Kasumi-1 (cell line): Measurements from ENCODE around the gene CSF2RB.
A peak's percentile ranks its signal among the peaks of the same experiment; 100 is the strongest.

ENCODE experiments used
- DNase-seq, 2 experiments: peaks; one replicate each; lab custom pipeline; 2025; lab: John Stamatoyannopoulos, UW

The CSF2RB gene

GRCh38 chr22:36921309-36922104 is 8.1 kb downstream of the CSF2RB start:
- peak; percentile 68 to 76 for DNase-seq

DNA sequence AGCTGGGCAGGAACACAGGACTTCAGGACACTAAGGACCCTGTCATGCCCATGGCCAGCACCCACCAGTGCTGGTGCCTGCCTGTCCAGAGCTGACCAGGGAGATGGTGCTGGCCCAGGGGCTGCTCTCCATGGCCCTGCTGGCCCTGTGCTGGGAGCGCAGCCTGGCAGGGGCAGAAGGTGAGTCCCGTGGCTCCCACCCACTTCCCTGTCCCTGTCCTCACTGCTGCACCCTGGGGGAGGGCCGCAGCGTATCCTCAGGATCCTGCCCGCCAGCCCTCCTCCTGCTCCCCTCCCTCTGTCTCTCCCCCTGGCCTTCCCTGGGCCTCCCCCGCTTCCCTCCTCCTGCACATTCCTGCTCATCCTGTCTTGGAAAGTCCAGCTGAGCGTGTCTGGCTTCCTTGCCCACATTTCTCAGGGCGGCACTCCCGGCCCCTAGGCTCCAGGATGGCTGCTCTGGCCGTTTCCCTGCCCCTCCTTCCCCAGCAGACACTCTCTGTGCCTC is 8.7 kb downstream of the CSF2RB start:
- DNase-seq: no peak

- no peak for DNase-seq
Measured at GRCh38 chr22:36922711-36923110, 9.3 kb downstream of the CSF2RB start.

DNA sequence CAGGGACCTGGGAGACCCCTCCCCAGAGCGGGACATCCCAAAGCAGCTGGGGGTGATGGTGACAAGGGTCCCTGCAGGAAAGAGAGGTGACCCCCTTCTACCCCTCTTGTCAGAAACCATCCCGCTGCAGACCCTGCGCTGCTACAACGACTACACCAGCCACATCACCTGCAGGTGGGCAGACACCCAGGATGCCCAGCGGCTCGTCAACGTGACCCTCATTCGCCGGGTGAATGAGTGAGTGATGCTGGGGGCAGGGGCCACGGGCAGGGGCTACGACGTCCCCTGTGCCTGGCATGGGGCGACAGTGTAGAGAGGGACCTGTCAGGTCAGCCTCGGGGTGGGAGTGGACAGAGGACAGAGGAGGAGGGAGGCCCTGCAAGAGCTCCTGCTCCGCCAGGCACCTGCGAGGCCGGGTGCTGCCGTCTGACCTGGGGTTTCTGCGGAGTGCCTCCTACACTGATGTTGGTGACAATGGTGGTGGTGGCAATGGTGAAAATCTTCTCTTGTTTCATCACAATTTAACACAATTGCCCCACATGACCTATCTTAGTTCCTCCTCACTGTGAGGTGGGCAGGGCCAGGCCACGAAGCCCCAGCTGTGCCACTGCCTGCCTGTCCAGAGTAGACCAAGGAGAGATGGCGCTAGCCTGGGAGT is 9.8 kb downstream of the CSF2RB start:
- DNase-seq: no peak

DNA sequence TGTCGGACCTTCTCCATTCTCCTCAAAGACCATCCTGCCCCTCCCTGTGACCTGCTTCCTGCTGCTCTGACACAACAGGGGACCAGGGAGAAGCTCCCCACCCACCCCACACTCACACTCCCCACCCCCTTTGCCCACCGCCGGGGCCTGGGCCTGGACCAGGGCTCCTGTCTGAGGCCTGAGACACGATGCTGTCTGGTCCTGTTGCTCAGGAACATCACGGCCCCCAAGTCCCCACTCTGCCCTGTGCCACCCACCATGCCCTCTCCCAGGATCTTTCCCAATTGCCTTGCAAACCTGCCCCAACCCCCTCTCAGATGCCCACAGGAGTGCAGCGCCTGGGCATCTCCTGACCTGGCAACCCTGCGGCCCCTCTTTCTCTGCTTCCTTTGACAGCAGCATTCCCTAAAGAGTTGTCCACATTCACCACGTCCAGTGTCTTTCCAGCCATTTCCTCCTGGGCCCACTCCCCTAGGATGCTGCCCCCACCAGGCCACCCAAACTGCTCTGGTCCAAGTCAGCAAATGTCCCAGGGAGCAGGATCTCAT is 10.8 kb downstream of the CSF2RB start:
- no peak for DNase-seq

DNA sequence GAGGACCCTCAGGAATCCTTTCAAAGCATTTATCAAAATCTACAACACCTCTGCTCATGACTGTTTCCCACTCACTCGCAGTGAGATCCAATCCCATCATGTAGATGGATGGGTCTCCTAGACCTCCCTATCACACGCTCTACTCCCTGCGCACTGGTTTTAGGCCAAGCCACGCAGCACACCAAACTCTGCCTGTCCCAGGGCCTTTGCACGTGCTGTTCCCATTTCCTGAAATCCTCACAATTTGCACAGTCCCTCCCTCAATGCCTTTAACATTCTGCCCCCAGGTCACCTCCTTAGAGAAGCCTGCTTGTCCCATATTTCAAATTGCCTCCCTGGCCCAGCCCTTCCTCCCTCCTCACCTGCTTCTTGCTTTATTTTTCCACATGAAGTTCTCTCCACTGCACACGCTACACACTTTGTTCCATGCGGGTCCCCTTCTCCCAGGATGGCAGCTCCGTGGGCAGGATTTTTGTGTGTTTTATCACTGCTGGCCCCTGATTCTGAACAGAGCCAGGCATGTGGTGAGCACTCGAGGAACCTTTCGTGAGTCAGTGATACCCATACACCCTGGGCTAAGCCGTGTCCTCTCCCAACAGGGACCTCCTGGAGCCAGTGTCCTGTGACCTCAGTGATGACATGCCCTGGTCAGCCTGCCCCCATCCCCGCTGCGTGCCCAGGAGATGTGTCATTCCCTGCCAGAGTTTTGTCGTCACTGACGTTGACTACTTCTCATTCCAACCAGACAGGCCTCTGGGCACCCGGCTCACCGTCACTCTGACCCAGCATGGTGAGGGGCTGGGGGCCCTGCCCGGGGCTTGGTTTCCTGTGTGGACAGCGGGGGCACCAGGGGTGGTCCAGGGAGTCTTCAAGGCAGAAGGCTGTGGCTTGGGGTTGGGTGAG is 12.2 kb downstream of the CSF2RB start:
- no peak for DNase-seq

DNA sequence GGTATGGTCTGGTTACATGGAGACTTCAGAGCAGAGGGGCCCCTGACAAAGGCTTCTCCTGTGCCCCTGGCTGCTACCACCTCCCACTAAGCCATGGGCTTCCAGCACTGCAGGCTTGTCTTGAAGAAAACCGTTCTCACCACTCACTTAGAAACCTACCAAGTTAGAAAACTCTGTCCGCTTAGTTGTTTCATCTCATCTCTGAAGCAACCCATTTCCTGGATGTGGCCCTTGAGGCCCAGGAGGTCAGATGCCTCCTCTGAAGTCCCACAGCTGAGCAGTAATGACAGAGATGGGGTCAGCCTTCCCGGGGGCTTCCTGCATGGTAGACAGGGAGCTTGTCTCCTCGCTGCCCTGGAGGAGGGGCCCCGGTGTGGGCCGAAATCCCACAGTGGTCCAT is 12.9 kb downstream of the CSF2RB start:
- no peak for DNase-seq

GRCh38 chr22:36926721-36927435 is 13.4 kb downstream of the CSF2RB start:
- DNase-seq: no peak

DNA sequence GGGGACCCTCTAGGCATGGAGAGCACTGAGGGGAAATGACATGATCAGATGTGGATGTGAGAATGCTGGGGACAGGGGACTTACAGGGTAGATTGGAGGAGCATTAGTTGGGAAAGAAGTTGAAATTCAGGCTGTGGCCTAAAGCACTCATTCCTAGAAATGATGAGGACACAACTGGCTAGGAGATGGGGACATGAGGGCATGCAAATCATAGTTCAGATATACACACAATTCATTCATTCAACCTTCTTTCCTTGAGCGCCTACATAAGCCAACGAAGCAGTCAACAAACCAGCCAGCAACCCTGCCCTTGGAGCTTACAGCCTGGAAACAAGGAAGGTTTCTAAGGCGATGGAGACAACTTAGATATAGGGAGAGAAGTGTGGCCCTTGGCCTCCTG is 14.2 kb downstream of the CSF2RB start:
- DNase-seq: no peak

DNA sequence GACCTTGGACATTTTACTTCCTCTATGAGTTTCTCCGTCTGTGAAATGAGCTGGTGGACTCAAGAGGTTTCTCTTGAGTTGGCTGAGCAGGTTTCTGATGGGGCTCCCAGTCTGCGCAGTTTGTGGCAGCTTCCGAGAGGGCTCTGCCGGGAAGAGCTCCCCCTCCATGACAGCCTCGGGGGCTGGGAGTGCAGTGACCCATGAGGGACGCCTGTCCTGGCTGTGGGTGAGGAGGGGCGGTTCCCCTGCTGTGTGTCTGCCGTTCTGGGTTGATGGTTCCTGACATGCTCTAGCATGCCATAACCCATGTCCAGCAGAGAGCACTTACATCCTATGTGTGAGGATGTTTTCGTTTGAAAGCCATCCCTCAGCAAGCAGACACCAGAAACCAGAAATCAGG is 14.8 kb downstream of the CSF2RB start:
- no peak for DNase-seq

DNA sequence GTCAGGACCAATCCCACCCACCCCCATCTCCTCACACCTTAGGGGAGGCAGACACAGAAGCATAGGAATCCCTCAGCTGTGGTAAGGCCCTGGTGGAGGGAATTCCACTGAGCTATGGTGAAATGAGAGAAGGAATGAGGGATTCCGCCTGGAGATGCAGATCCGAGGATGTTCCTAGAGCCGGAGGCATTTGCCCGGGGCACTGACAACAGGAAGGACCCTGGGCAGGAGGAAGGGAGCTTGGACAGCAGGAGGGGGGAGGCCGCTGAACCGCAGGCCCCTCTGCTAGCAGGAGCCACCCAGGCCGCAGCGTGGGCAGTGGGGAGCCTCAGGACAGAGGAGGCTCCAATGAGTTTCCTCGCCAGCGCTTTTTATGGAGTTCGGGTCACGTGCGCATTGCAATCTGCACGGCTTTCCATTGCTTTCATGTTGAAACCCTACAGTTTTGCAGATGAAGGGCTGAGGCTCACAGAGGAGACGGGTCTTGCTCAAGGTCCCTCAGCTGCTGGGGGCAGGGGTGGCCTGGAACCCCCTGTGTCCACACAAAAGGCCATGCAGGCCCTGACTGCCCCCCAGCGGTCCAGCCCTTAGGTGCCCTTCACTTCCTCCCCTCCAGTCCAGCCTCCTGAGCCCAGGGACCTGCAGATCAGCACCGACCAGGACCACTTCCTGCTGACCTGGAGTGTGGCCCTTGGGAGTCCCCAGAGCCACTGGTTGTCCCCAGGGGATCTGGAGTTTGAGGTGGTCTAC is 15.5 kb downstream of the CSF2RB start:
- DNase-seq: no peak

- DNase-seq: no peak
Measured at GRCh38 chr22:36929621-36930020, 16.2 kb downstream of the CSF2RB start.

DNA sequence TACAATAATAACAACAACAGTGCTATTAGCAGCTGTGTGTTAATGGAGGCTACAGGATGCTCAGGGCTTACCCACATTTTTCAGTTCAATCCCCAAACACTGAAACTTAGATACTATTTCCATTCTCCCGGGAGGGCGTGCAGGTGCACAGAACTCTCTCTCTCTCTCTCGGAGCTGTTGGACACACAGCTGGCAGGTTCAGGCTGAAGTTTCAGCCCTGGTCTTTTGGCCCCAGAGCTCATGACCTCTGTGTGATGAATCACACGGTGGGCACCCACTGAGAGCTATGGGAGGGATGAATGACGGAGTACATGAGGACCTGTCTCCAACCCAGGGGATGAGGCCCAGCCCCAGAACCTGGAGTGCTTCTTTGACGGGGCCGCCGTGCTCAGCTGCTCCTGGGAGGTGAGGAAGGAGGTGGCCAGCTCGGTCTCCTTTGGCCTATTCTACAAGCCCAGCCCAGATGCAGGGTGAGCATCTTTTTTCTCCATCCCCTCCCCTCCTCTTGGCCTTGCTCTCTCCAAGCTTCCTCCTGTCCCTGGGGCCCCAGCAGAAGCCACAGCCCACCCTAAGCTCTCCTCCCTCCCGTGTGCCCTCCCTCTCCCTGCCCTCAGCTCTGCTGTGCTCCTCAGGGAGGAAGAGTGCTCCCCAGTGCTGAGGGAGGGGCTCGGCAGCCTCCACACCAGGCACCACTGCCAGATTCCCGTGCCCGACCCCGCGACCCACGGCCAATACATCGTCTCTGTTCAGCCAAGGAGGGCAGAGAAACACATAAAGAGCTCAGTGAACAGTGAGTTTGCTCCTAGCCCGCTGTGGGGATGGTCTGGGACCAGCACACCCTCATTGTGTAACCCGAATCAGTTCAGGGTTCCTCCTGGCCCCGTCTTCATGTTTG is 16.9 kb downstream of the CSF2RB start:
- no peak for DNase-seq

- DNase-seq: no peak
Measured at GRCh38 chr22:36931446-36931845, 18.0 kb downstream of the CSF2RB start.

DNA sequence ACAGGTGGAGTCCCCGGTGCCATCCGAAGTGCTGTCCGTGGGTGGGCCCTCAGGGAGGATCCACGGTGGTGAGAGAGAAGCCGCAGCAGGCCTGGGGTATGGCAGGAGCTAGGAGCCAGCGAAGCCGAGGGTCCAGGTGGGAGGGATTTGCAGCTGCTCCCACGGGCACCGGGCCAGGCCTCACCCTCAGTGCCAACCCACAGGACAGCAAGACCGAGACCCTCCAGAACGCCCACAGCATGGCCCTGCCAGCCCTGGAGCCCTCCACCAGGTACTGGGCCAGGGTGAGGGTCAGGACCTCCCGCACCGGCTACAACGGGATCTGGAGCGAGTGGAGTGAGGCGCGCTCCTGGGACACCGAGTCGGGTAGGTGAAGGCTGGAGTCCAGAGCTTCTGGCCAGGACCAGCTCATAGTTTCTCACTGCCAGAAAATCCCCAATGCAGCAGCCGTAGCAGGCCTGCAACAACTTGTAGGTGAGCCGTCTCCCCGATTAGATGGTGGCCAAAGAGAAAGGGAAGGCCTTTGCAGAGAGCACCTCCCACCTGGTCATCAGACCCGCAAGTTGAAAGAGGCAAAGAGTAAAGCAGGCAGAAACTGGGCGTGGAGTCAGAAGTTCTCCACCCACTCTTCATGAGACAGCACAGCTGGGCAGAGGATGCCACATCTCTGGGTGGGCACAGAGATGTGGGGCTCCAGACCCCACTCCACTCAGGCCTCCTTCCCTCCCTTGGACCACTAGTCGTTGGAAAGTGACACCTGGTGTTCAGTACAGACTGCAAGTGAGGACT is 20.4 kb downstream of the CSF2RB start:
- DNase-seq: no peak

DNA sequence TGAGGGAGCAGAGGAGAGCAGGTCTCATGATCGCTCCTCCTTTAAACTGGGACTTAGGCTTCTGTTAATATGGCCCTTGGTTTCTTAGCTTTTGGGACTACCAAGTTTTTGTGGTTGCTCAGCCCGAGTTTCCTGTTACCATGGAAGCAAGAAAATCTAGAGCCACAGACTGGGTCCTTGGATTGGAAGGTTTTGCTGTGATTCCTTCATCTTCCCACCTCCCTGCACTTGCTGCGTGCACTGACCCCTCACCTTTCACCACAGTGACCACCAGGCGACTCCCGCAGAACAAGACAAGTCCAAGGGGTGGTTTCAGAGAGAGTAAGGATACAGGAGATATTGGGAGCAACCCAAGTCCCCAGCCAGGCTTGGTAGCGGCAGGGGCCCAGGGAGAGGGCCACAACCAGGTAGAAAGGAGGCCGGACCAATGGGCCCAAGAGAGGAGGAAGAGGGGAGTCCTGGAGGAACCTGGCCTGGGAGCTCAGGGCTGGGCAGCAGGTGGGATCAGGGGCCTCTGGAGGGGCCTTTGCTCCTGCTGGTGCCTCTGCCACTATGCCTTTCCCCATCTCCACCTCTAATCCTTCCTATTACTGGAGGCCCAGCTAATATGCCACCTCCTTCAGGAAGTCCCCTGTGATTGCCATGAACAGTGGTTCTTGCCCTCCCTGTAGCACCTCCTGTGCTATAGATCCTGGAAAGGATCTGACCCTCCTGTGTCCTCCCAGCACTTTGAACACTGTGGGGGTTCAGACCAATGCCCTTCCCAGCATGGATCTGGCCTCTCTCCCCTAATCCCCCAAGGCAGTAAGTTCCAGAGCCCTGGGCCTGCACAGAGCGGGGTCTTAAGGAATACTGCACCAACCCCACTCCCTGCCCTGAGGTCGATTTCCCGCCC is 21.2 kb downstream of the CSF2RB start:
- DNase-seq: no peak

GRCh38 chr22:36935313-36935610 is 21.8 kb downstream of the CSF2RB start:
- DNase-seq: no peak

- no peak for DNase-seq
Measured at GRCh38 chr22:36935694-36936093, 22.3 kb downstream of the CSF2RB start.
